Fibroblast of mammary gland (primary cell): Measurements from ENCODE around the gene KDM6A.
"Not testable (repeated sequence)": the region's sequence is repeated elsewhere in the genome, so short reads cannot be mapped to it uniquely, and the experiment has no call there.

ENCODE experiments used
- DNase-seq: peaks from one replicate; pipeline ENCODE4 v3.0.0-alpha.2; 2010; ENCODE audit warnings: low read depth
- H3K4me3 ChIP-seq: 2 replicates; pipeline ENCODE4 v1.5.1; 2011; ENCODE audit warnings: low read depth, mild to moderate bottlenecking, low read length, moderate library complexity; ENCODE audit not compliant: control insufficient read depth
- CTCF ChIP-seq: conservative IDR thresholded peaks from 2 replicates; pipeline ENCODE4 v1.5.1; 2011; ENCODE audit warnings: low read depth, low read length, inconsistent platforms; ENCODE audit not compliant: control insufficient read depth, insufficient read depth

KDM6A gene

DNA sequence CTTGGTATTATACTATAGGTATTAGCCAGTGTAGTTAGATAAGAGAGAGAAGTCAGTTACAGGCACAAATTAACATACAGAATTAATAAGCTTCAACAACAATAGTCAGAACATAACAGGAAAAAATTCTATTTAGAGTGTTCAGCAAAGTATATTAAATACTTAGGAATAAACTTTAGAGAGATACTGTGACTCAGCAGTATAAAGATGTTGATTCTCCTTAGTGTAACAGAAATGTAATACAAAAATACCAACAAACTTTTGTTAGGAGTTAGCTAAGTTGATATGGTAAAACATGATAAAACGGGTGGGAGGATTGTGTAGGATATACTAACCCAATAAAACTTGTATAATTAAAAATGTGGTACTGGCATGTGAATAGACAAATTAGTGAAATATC lies 173.4 kb downstream of the KDM6A start:
- no peak overlapping the region for H3K4me3 ChIP-seq
- no peak for DNase-seq
- no peak for TF ChIP-seq CTCF

DNA sequence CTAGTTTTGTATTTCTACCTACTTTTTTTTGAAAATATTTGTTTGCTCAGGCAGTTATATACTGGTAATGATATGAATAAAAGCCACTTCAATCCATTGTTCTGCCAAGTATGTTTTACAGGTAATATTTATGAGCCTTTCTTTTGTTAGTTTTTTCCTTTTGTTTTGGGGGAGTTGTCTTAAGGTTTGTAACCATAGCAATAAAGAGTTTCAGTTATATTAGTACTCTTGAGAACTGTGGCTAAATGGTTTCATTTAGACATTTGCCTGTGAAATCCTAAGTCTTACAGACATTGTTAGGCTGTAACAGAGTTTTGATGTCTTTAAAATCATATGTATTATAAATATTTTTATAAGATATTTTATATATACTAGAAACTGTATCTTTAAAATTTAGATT lies 177.6 kb downstream of the KDM6A start:
- TF ChIP-seq CTCF = no peak
- no peak overlapping the region for H3K4me3 ChIP-seq
- no peak for DNase-seq

DNA sequence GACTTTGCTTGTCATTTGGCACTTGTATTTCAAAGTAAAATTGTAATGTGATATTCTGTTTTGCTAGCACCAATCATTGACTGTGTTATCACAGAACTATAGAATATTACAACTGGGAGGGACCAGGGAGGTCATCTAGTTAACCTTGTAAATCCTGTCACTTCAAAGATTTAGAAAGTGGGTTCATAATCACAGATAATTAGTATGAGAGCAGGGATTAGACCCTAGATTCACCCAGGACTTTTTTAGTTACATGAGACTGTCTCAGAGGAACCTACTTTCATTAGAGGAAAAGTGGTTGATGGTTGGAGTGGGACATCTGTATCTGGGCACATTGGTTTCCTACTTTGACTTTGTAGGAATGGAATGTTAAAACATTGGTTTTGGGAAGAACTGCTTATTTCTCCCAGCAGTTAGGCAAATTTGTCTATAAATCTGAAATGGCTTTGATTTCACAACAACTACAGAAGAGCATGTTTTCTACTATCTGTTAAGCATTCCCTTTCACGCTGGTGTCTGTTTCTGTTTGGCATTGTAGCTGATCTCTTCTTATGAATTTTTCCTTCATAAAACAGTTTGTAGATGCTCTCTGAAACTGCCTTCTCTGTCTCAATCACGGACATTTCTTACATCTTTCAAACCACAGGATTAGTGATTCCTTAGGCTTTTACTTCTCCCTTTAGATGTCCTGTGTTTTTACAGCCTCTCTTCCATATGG lies 183.6 kb downstream of the KDM6A start:
- H3K4me3 ChIP-seq = no peak overlapping the region
- peak; percentile 16 for DNase-seq
- no peak for TF ChIP-seq CTCF

DNA sequence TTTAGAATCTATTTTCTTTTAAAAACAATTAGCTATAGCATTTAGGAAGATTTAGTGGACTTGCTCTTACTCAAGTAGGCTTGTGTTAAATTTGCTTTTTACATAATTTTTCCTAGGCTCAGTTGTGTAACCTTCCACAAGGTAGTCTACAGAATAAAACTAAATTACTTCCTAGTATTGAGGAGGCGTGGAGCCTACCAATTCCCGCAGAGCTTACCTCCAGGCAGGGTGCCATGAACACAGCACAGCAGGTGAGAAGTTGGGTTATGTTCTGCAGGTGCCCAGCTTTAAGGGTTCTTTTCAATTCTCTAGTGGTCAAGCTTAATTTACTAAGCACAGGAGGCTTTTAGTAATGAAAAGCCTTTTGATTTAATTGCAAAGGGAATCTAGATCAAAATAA lies 186.9 kb downstream of the KDM6A start:
- not testable (repeated sequence) for H3K4me3 ChIP-seq, DNase-seq

DNA sequence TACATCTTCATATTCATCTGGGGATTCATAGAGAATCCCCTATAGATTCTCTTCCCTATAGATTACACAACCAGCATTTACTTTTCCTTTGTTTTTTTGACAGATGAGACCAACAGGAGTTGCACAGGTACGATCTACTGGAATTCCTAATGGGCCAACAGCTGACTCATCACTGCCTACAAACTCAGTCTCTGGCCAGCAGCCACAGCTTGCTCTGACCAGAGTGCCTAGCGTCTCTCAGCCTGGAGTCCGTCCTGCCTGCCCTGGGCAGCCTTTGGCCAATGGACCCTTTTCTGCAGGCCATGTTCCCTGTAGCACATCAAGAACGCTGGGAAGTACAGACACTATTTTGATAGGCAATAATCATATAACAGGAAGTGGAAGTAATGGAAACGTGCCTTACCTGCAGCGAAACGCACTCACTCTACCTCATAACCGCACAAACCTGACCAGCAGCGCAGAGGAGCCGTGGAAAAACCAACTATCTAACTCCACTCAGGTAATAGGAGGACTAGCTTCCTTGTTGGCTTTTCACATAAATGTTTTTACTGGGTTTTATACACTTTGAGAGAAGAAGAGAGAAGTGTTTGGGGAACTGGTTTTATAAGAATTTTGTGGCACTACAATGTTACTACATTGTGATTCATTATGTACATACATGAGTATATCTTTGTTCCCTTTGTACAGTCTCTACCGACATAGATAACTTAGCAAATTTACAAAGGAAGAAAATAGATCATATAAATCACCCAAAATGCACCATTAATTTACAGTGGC lies 190.5 kb downstream of the KDM6A start:
- no peak for TF ChIP-seq CTCF
- no peak overlapping the region for H3K4me3 ChIP-seq
- DNase-seq = peak; percentile 30

GRCh38 chrX:45068569-45068968 lies 195.6 kb downstream of the KDM6A start:
- no peak for TF ChIP-seq CTCF
- no peak for DNase-seq
- H3K4me3 ChIP-seq = no peak overlapping the region
